Common myeloid progenitor, CD34-positive (primary cell): ENCODE measurements around the gene OSBPL3.
A peak's percentile ranks its signal among the peaks of the same experiment; 100 is the strongest.

Experiments used
- CTCF ChIA-PET: fragments of 350-600 bp; sonication (Branson Sonifier 250); formaldehyde crosslinking; loops from one replicate; lab custom pipeline; 2021; ENCODE audit warnings: antibody characterized with exemption; lab: Charles Lee
- POLR2A ChIA-PET: fragments of 350-600 bp; sonication (Branson Sonifier 250); formaldehyde crosslinking; loops from one replicate; lab custom pipeline; 2021; ENCODE audit warnings: antibody characterized with exemption; lab: Charles Lee
- DNase-seq, 3 donors: peaks; one replicate each; pipeline versions ENCODE4 v3.0.0 to v3.0.0-alpha.2; 2013
- H3K27ac ChIP-seq, 2 experiments: 1 replicate in 1 of 2; 2 replicates in 1 of 2; pipeline ENCODE4 v1.7.0; 2013; ENCODE audit warnings: inconsistent platforms in 2 of 2, low read length in 2 of 2, mild to moderate bottlenecking in 2 of 2, low read depth in 1 of 2, moderate library complexity in 1 of 2; ENCODE audit not compliant: severe bottlenecking in 2 of 2, insufficient read depth in 1 of 2, poor library complexity in 1 of 2
- H3K27me3 ChIP-seq, 5 experiments: replicated peaks in 2 of 5; 1 replicate in 3 of 5; 2 replicates in 2 of 5; pipeline versions ENCODE4 v1.6.1 to v1.7.0; 2013; ENCODE audit warnings: low read length in 4 of 5, mild to moderate bottlenecking in 2 of 5, moderate library complexity in 2 of 5, inconsistent platforms in 1 of 5; ENCODE audit not compliant: insufficient read depth in 5 of 5, control insufficient read depth in 4 of 5
- H3K36me3 ChIP-seq, 4 experiments: 1 replicate in 2 of 4; 2 replicates in 2 of 4; pipeline versions ENCODE4 v1.6.1 to v1.7.0; 2013; ENCODE audit warnings: low read length in 3 of 4, control low read depth in 1 of 4, mild to moderate bottlenecking in 1 of 4; ENCODE audit not compliant: control insufficient read depth in 4 of 4, insufficient read depth in 4 of 4
- H3K4me1 ChIP-seq, 4 experiments: 1 replicate in 3 of 4; 2 replicates in 1 of 4; pipeline versions ENCODE4 v1.6.1 to v1.7.1; 2013; ENCODE audit warnings: low read length in 3 of 4, mild to moderate bottlenecking in 3 of 4, control low read depth in 1 of 4, inconsistent platforms in 1 of 4, moderate library complexity in 1 of 4; ENCODE audit not compliant: control insufficient read depth in 4 of 4, insufficient read depth in 4 of 4; ENCODE audit errors: control extremely low read depth in 1 of 4
- H3K4me3 ChIP-seq, 7 experiments: 1 replicate in 4 of 7; 2 replicates in 3 of 7; pipeline versions ENCODE4 v1.5.1 to v1.7.0; 2013; ENCODE audit warnings: mild to moderate bottlenecking in 7 of 7, low read length in 6 of 7, moderate library complexity in 6 of 7, inconsistent platforms in 2 of 7, low read depth in 2 of 7, control low read depth in 1 of 7; ENCODE audit not compliant: insufficient read depth in 4 of 7, control insufficient read depth in 1 of 7; ENCODE audit errors: extremely low read depth in 1 of 7
- H3K9me3 ChIP-seq, 5 experiments: 1 replicate in 4 of 5; 2 replicates in 1 of 5; pipeline versions ENCODE4 v1.6.1 to v1.7.1; 2013; ENCODE audit warnings: low read length in 4 of 5, mild to moderate bottlenecking in 2 of 5, inconsistent platforms in 1 of 5, low read depth in 1 of 5, moderate library complexity in 1 of 5; ENCODE audit not compliant: control insufficient read depth in 4 of 5, insufficient read depth in 2 of 5; ENCODE audit errors: control extremely low read depth in 1 of 5
- WGBS: methylation state at CpG from one replicate; pipeline ENCODE4 v1.1.5; 2013; ENCODE audit not compliant: insufficient coverage; 5-methylcytosine and 5-hydroxymethylcytosine counted together

Gene OSBPL3

GRCh38 chr7:24930856-24931255, 49.1 kb downstream of the OSBPL3 start:
- no peak for DNase-seq
- Histone ChIP-seq H3K27me3 (no peaks in the 10 kb centered on the region), H3K27ac (no peak overlapping the region), H3K36me3 (peaks cover 0 to 2% (median 0%) of the 10 kb centered on the region in 4 experiments), H3K4me1 (peaks cover 0 to 2% (median 1%) of the 10 kb centered on the region in 4 experiments), H3K9me3 (no peaks in the 10 kb centered on the region), H3K4me3 (no peak overlapping the region)
- ChIA-PET POLR2A (interaction anchor here (0.6 kb wide), 1 partner anchor 1901 kb away, joined by 3 read pairs; no protein-coding TSS in a partner anchor), CTCF (interaction anchor here (0.7 to 1.3 kb wide), 2 partner anchors 16 to 51 kb away, joined by 3 read pairs; no protein-coding TSS in a partner anchor)
- WGBS = no CpG with 5 or more reads among the region's 1 CpG

- H3K36me3 ChIP-seq = peaks cover 0 to 2% (median 0%) of the 10 kb centered on the region in 4 experiments
- H3K4me3 ChIP-seq = no peak overlapping the region
- ChIA-PET POLR2A (no interaction called here), CTCF (interaction anchor here (1.2 to 3.8 kb wide), 4 partner anchors 11 to 106 kb away, joined by 3 to 18 read pairs (median 9); no protein-coding TSS in a partner anchor)
- H3K4me1 ChIP-seq = peaks cover 0 to 38% (median 10%) of the 10 kb centered on the region in 4 experiments
- H3K27ac ChIP-seq = no peak overlapping the region
- H3K9me3 ChIP-seq = no peaks in the 10 kb centered on the region
- WGBS = 100% methylated on average over 2 of the region's 5 CpGs
- no peaks in the 10 kb centered on the region for H3K27me3 ChIP-seq
- no peak for DNase-seq
These were observed 53.1 kb downstream of the OSBPL3 start for GRCh38 chr7:24926623-24927524.

- Histone ChIP-seq H3K4me3 (no peak overlapping the region), H3K27ac (no peak overlapping the region), H3K9me3 (no peaks in the 10 kb centered on the region), H3K4me1 (peaks cover 0 to 54% (median 19%) of the 10 kb centered on the region in 4 experiments), H3K36me3 (no peaks in the 10 kb centered on the region), H3K27me3 (no peaks in the 10 kb centered on the region)
- 96% methylated on average over 4 of the region's 7 CpGs for whole genome bisulfite sequencing
- POLR2A ChIA-PET = interaction anchor here (0.7 to 0.8 kb wide), 2 partner anchors 10 to 17 kb away, joined by 3 to 4 read pairs; no protein-coding TSS in a partner anchor
- no peak for DNase-seq
- CTCF ChIA-PET = interaction anchor here (0.7 to 3.8 kb wide), 3 partner anchors 9 to 14 kb away, joined by 3 to 18 read pairs (median 3); no protein-coding TSS in a partner anchor
These were observed 55.6 kb downstream of the OSBPL3 start for GRCh38 chr7:24924375-24924774.

- POLR2A ChIA-PET = no interaction called here
- Histone ChIP-seq H3K4me3 (peak overlapping the region in 1 of 7 experiments; percentile 8), H3K4me1 (peaks cover 0 to 54% (median 19%) of the 10 kb centered on the region in 4 experiments), H3K27me3 (no peaks in the 10 kb centered on the region), H3K27ac (peak overlapping the region in 1 of 2 experiments; percentile 45), H3K9me3 (no peaks in the 10 kb centered on the region), H3K36me3 (no peaks in the 10 kb centered on the region)
- CTCF ChIA-PET = interaction anchor here (1.2 to 1.3 kb wide), 2 partner anchors 12 to 56 kb away, joined by 3 to 5 read pairs; no protein-coding TSS in a partner anchor
- 93% methylated on average over 5 of the region's 9 CpGs for whole genome bisulfite sequencing
- no peak for DNase-seq
These were observed 56.7 kb downstream of the OSBPL3 start for GRCh38 chr7:24923172-24923865.

GRCh38 chr7:24922099-24922773, 57.7 kb downstream of the OSBPL3 start:
- POLR2A ChIA-PET = no interaction called here
- no peak for DNase-seq
- peaks cover 0 to 54% (median 19%) of the 10 kb centered on the region in 4 experiments for H3K4me1 ChIP-seq
- H3K9me3 ChIP-seq = no peaks in the 10 kb centered on the region
- no peak overlapping the region for H3K27ac ChIP-seq
- CTCF ChIA-PET = interaction anchor here (1.3 kb wide), 1 partner anchor 57 kb away, joined by 5 read pairs; no protein-coding TSS in a partner anchor
- H3K4me3 ChIP-seq = no peak overlapping the region
- H3K27me3 ChIP-seq = no peaks in the 10 kb centered on the region
- no peaks in the 10 kb centered on the region for H3K36me3 ChIP-seq
- 100% methylated on average over 2 of the region's 5 CpGs for WGBS

- CTCF ChIA-PET = no interaction called here
- no peak for DNase-seq
- WGBS = 60% methylated on average over 2 of the region's 3 CpGs
- Histone ChIP-seq H3K9me3 (no peaks in the 10 kb centered on the region), H3K4me3 (no peak overlapping the region), H3K27me3 (no peaks in the 10 kb centered on the region), H3K36me3 (no peaks in the 10 kb centered on the region), H3K4me1 (peaks cover 0 to 52% (median 21%) of the 10 kb centered on the region in 4 experiments), H3K27ac (no peak overlapping the region)
- POLR2A ChIA-PET = no interaction called here
These were observed 58.7 kb downstream of the OSBPL3 start for GRCh38 chr7:24921362-24921679.
